GM12878 (cell line): ENCODE results near the gene TKTL1. TPM values are rescaled to one million over a fixed set of nuclear protein-coding genes. Genes with fewer than 3 reads are reported as not detected.

ENCODE experiments used
- ATAC-seq: fragments of 200-7000 bp; cut with Tn5 transposase; 3 replicates; pipeline ENCODE4 v1.9.1; 2020; ENCODE audit warnings: mild to moderate bottlenecking, moderate library complexity
- BruUV-seq: library from RNA; stranded (reverse); fragments of 400-500 nt; replicated peaks from 2 replicates; lab custom pipeline; 2021; lab: Mats Ljungman, UMichigan
- CTCF ChIA-PET: fragments of 300-600 bp; sonication (Branson Sonifier 250); formaldehyde crosslinking; extraction: SDS; loops from one replicate; lab custom pipeline; 2021; ENCODE audit warnings: inconsistent platforms; lab: Yijun Ruan, JAX
- POLR2A ChIA-PET: fragments of 350-600 bp; formaldehyde crosslinking; extraction: SDS; loops from one replicate; lab custom pipeline; 2021; ENCODE audit warnings: inconsistent platforms; lab: Charles Lee
- RAD21 ChIA-PET: fragments of 300-600 bp; sonication (Branson Sonifier 250); formaldehyde crosslinking; loops from one replicate; lab custom pipeline; 2023; ENCODE audit warnings: antibody characterized with exemption; ENCODE audit not compliant: unreplicated experiment; lab: Charles Lee
- SMC1A ChIA-PET: fragments of 300-600 bp; sonication (Branson Sonifier 250); formaldehyde crosslinking; loops from one replicate; lab custom pipeline; 2023; ENCODE audit not compliant: unreplicated experiment, uncharacterized antibody; lab: Charles Lee
- DNase-seq: peaks from one replicate; pipeline ENCODE4 v3.0.0-alpha.2; 2011; ENCODE audit warnings: low read depth, low spot score
- FAIRE-seq: peaks from 3 replicates; lab custom pipeline; 2011; peaks lifted over from hg19 to GRCh38; lab: Jason Lieb, UNC
- H2AFZ ChIP-seq: 2 replicates; pipeline ENCODE4 v1.6.0; 2011; ENCODE audit warnings: low read depth, low read length, control low read depth; ENCODE audit not compliant: control insufficient read depth
- H3K27ac ChIP-seq: 2 replicates; pipeline ENCODE4 v1.5.1; 2011; ENCODE audit warnings: control low read depth; ENCODE audit not compliant: control insufficient read depth, insufficient read depth
- H3K27me3 ChIP-seq, 2 experiments: replicated peaks in 1 of 2; 2 replicates each; pipeline versions ENCODE4 v1.6.0 to v1.6.1; 2011; ENCODE audit warnings: low read length in 1 of 2; ENCODE audit not compliant: control insufficient read depth in 2 of 2, insufficient read depth in 2 of 2
- H3K36me3 ChIP-seq, 2 experiments: 2 replicates each; pipeline ENCODE4 v1.5.1; 2011; ENCODE audit warnings: low read length in 1 of 2; ENCODE audit not compliant: control insufficient read depth in 2 of 2, insufficient read depth in 2 of 2
- H3K4me1 ChIP-seq: 2 replicates; pipeline ENCODE4 v1.6.1; 2011; ENCODE audit warnings: mild to moderate bottlenecking, low read length, moderate library complexity, mixed read lengths; ENCODE audit not compliant: control insufficient read depth, insufficient read depth
- H3K4me2 ChIP-seq: 2 replicates; pipeline ENCODE4 v1.6.0; 2011; ENCODE audit warnings: control low read depth; ENCODE audit not compliant: control insufficient read depth, insufficient read depth
- H3K4me3 ChIP-seq: fragments of 200-600 bp; sonication (generic); 2 replicates; pipeline ENCODE4 v1.5.1; 2016
- H3K79me2 ChIP-seq: 2 replicates; pipeline ENCODE4 v1.6.0; 2011; ENCODE audit warnings: low read length; ENCODE audit not compliant: control insufficient read depth, insufficient read depth
- H3K9ac ChIP-seq: 2 replicates; pipeline ENCODE4 v1.8.0; 2011; ENCODE audit warnings: low read length, control low read depth, mixed read lengths; ENCODE audit not compliant: control insufficient read depth, insufficient read depth
- H3K9me3 ChIP-seq: replicated peaks from 3 replicates; pipeline ENCODE4 v1.5.1; 2011; ENCODE audit warnings: mild to moderate bottlenecking, low read length; ENCODE audit not compliant: control insufficient read depth, insufficient read depth
- H4K20me1 ChIP-seq: 2 replicates; pipeline ENCODE4 v1.6.0; 2011; ENCODE audit not compliant: control insufficient read depth, insufficient read depth
- BCL3 ChIP-seq: IDR thresholded peaks from 2 replicates; pipeline ENCODE4 v1.6.1; 2011; ENCODE audit warnings: borderline replicate concordance, low read depth, mild to moderate bottlenecking, moderate library complexity, low read length; ENCODE audit not compliant: insufficient read depth, poor library complexity, severe bottlenecking
- BMI1 ChIP-seq: fragments of 450-650 bp; IDR thresholded peaks from 2 replicates; pipeline ENCODE4 v1.6.1; 2016; ENCODE audit warnings: mild to moderate bottlenecking, moderate library complexity, borderline replicate concordance
- CREB1 ChIP-seq: IDR thresholded peaks from 2 replicates; pipeline ENCODE4 v1.6.1; 2012; ENCODE audit warnings: low read depth, mild to moderate bottlenecking, inconsistent platforms
- ETV6 ChIP-seq, 2 experiments: fragments of 450-650 bp in 1 of 2; IDR thresholded peaks in 1 of 2; conservative IDR thresholded peaks in 1 of 2; 2 replicates each; pipeline ENCODE4 v1.6.1; 2014; ENCODE audit warnings: antibody characterized with exemption in 1 of 2, borderline replicate concordance in 1 of 2, low read depth in 1 of 2, mild to moderate bottlenecking in 1 of 2, moderate library complexity in 1 of 2
- HCFC1 ChIP-seq: fragments of 150-350 bp; IDR thresholded peaks from 2 replicates; pipeline ENCODE4 v1.6.1; 2014; ENCODE audit warnings: low read length
- JUND ChIP-seq: IDR thresholded peaks from 2 replicates; pipeline ENCODE4 v1.6.1; 2012; ENCODE audit warnings: low read depth, mild to moderate bottlenecking, low read length, improper control_type of control experiment, moderate library complexity
- MEF2A ChIP-seq: IDR thresholded peaks from 2 replicates; pipeline ENCODE4 v1.6.1; 2011; ENCODE audit warnings: low read depth, mild to moderate bottlenecking, low read length, moderate library complexity; ENCODE audit not compliant: insufficient read depth
- MEF2B ChIP-seq: fragments of 450-650 bp; IDR thresholded peaks from 2 replicates; pipeline ENCODE4 v1.6.1; 2018; ENCODE audit warnings: mild to moderate bottlenecking, moderate library complexity; ENCODE audit not compliant: partially characterized antibody, poor library complexity, severe bottlenecking
- MTA2 ChIP-seq: fragments of 450-650 bp; IDR thresholded peaks from 2 replicates; pipeline ENCODE4 v1.6.1; 2016; ENCODE audit warnings: low read depth, mild to moderate bottlenecking, moderate library complexity
- NFIC ChIP-seq: IDR thresholded peaks from 2 replicates; pipeline ENCODE4 v1.6.1; 2012; ENCODE audit warnings: low read depth, mild to moderate bottlenecking, inconsistent platforms, low read length, moderate library complexity
- NR2C2 ChIP-seq: IDR thresholded peaks from 2 replicates; pipeline ENCODE4 v1.6.1; 2011; ENCODE audit warnings: borderline replicate concordance, low read depth; ENCODE audit not compliant: control insufficient read depth, insufficient read length
- NR2F1 ChIP-seq: fragments of 450-650 bp; conservative IDR thresholded peaks from 2 replicates; pipeline ENCODE4 v1.6.1; 2017; ENCODE audit warnings: mild to moderate bottlenecking
- PAX8 ChIP-seq: fragments of 450-650 bp; IDR thresholded peaks from 2 replicates; pipeline ENCODE4 v1.6.1; 2017; ENCODE audit warnings: mild to moderate bottlenecking, moderate library complexity
- PML ChIP-seq: IDR thresholded peaks from 2 replicates; pipeline ENCODE4 v1.6.1; 2012; ENCODE audit warnings: low read length, inconsistent platforms
- RUNX3 ChIP-seq: IDR thresholded peaks from 2 replicates; pipeline ENCODE4 v1.6.1; 2012; ENCODE audit warnings: low read length, inconsistent platforms
- SMARCA5 ChIP-seq: fragments of 450-650 bp; IDR thresholded peaks from 2 replicates; pipeline ENCODE4 v1.6.1; 2017; ENCODE audit warnings: mild to moderate bottlenecking
- STAT3 ChIP-seq: IDR thresholded peaks from 2 replicates; pipeline ENCODE4 v1.6.1; 2011; ENCODE audit warnings: low read depth, low read length, improper control_type of control experiment
- SUPT20H ChIP-seq: IDR thresholded peaks from 2 replicates; pipeline ENCODE4 v1.6.1; 2011; ENCODE audit warnings: low read depth, mild to moderate bottlenecking, low read length, moderate library complexity, borderline replicate concordance; ENCODE audit not compliant: control insufficient read depth
- SUZ12 ChIP-seq: fragments of 200-600 bp; sonication (generic); IDR thresholded peaks from one replicate; pipeline ENCODE4 v1.6.1; 2018; ENCODE audit warnings: antibody characterized with exemption, mild to moderate bottlenecking; ENCODE audit not compliant: unreplicated experiment
- YBX1 ChIP-seq: fragments of 450-650 bp; IDR thresholded peaks from 2 replicates; pipeline ENCODE4 v1.6.1; 2016; ENCODE audit warnings: antibody characterized with exemption
- ZBED1 ChIP-seq: IDR thresholded peaks from 2 replicates; pipeline ENCODE4 v1.6.1; 2016; ENCODE audit warnings: borderline replicate concordance
- ZBTB33 ChIP-seq: fragments of 450-650 bp; IDR thresholded peaks from 2 replicates; pipeline ENCODE4 v1.6.1; 2017; ENCODE audit warnings: mild to moderate bottlenecking
- ZNF274 ChIP-seq: IDR thresholded peaks from one replicate; pipeline ENCODE4 v1.8.0; 2011; ENCODE audit not compliant: insufficient read length, insufficient read depth
- WGBS: methylation state at CpG from one replicate; pipeline ENCODE4 v1.1.6; 2016; ENCODE audit warnings: low lambda C conversion rate; ENCODE audit not compliant: insufficient replicate concordance, insufficient coverage; ENCODE audit errors: missing lambda C conversion rate; 5-methylcytosine and 5-hydroxymethylcytosine counted together
- in situ Hi-C: fragments of 300-500 bp; cut with MboI; formaldehyde crosslinking; loops from 9 replicates; pipeline ENCODE4 v1.14.3; 2018; ENCODE audit warnings: mixed read lengths
- intact Hi-C: fragments of 100-400 bp; cut with micrococcal nuclease; formaldehyde crosslinking; loops from one replicate; pipeline ENCODE4 v1.14.2; 2022; ENCODE audit not compliant: unreplicated experiment
- polyA plus RNA-seq, 11 experiments: library from polyadenylated mRNA; depleted of rRNA in 4 of 11; unstranded in 6 of 11; stranded (reverse) in 5 of 11; fragments of >200 nt; fragmentation: Nextera tagmentation in 4 of 11; fragmentation: Illumina TruSeq in 1 of 11; extraction: Ambion mirVana in 4 of 11; extraction: Trizol in 1 of 11; gene quantifications; 1 replicate in 1 of 11; 2 replicates in 10 of 11; pipeline versions ENCODE4 v1.2.1 to v1.2.3, GENCODE V29; 2011 to 2016; ENCODE audit warnings: inconsistent platforms in 2 of 11, missing spikeins in 2 of 11, low read depth in 1 of 11
- total RNA-seq, 4 experiments: library from RNA; depleted of rRNA in 3 of 4; stranded (reverse); fragments of >200 nt in 3 of 4; fragmentation: Illumina TruSeq in 1 of 4; extraction: Trizol in 1 of 4; gene quantifications; 2 replicates each; pipeline versions ENCODE4 v1.2.1 to v1.2.3, GENCODE V29; 2013 to 2021

Gene TKTL1
- total and polyA plus RNA-seq, 10 of the 15 experiments (the other 5 are each of a cell fraction or from before 2014, with no cell fraction given): 0.01 to 0.07 TPM; not detected in 8

- WGBS: 3% methylated on average over 6 of the region's 6 CpGs
- Histone ChIP-seq H2AFZ (peak overlapping the region; percentile 29; the same call in 1 of the 2 replicates), H3K27ac (peak overlapping the region; percentile 73)
- peak; percentile 51; the same call in 1 of the 2 replicates for TF ChIP-seq CREB1
- TF ChIP-seq ZBED1: no peak
- no peak for TF ChIP-seq BCL3
- peak; percentile 51 for TF ChIP-seq MEF2B
- no peak for TF ChIP-seq SUPT20H
- no peak for TF ChIP-seq BMI1
- TF ChIP-seq ZBTB33: no peak
- TF ChIP-seq JUND: no peak
- TF ChIP-seq PML: no peak
- TF ChIP-seq SMARCA5: peak; percentile 85; the same call in 1 of the 2 replicates
- TF ChIP-seq YBX1: no peak
- TF ChIP-seq PAX8: no peak
- no peak for TF ChIP-seq ETV6 (conservative IDR thresholded peaks at IDR 0.05 in 1 of 2, IDR thresholded peaks at IDR 0.05 in 1 of 2; ENCODE audit: borderline replicate concordance in 1 of 2, low read depth in 1 of 2)
- TF ChIP-seq RUNX3: peak; percentile 67
- TF ChIP-seq STAT3: no peak
- TF ChIP-seq NR2C2: no peak
- TF ChIP-seq ZNF274: no peak
- no peak for TF ChIP-seq SUZ12
- peak; percentile 66 for TF ChIP-seq MEF2A
- no peak for TF ChIP-seq HCFC1
- TF ChIP-seq NR2F1: no peak
- TF ChIP-seq NFIC: no peak
- TF ChIP-seq MTA2: peak; percentile 32
Observed at GRCh38 chrX:154333837-154334271, 38.3 kb downstream of the TKTL1 start.

More at GRCh38 chrX:154333837-154334271, 38.3 kb downstream of the TKTL1 start:
- SMC1A ChIA-PET: interaction anchor here (1.0 to 1.8 kb wide), 2 partner anchors 11 to 209 kb away, joined by 5 read pairs; no protein-coding TSS in a partner anchor
- peak; percentile 73 for FAIRE-seq
- Histone ChIP-seq H3K27me3 (no peaks in the 10 kb centered on the region), H4K20me1 (no peaks in the 10 kb centered on the region), H3K79me2 (no peaks in the 10 kb centered on the region), H3K36me3 (no peaks in the 10 kb centered on the region), H3K4me2 (peak overlapping the region; percentile 78), H3K4me1 (peaks cover 21% of the 10 kb centered on the region), H3K9ac (peak overlapping the region; percentile 8; the same call in 1 of the 2 replicates), H3K4me3 (0 out of 2 replicates have a peak overlapping the region, but pooled peaks have one; percentile 11), H3K9me3 (no peaks in the 10 kb centered on the region)
- no TSS peak for BruUV-seq
- intact Hi-C loops: no loop called here
- RAD21 ChIA-PET: no interaction called here
- CTCF ChIA-PET: interaction anchor here (0.6 to 1.2 kb wide), 3 partner anchors 16 to 35 kb away, joined by 3 to 4 read pairs (median 3); no protein-coding TSS in a partner anchor
- ATAC-seq: peak; percentile 94
- in situ Hi-C loops: no loop called here
- peak; percentile 50 for DNase-seq
- POLR2A ChIA-PET: no interaction called here
